ENCODE results near the gene PFKFB4. TPM values are rescaled to one million over a fixed set of nuclear protein-coding genes. Genes with fewer than 3 reads are reported as not detected.

PFKFB4 gene
- total RNA-seq, 4 donors from 2014 or later, result 1.6 to 8.8 (median 2.5) TPM

GRCh38 chr3:48521635-48522034 is 35.0 kb downstream of the PFKFB4 start:
- no peak for TF ChIP-seq CTCF (IDR thresholded peaks at IDR 0.05; ENCODE audit: low read depth)

GRCh38 chr3:48519277-48519643 is 37.3 kb downstream of the PFKFB4 start:
- no peak for TF ChIP-seq CTCF (IDR thresholded peaks at IDR 0.05; ENCODE audit: low read depth)

GRCh38 chr3:48518638-48519276 is 37.8 kb downstream of the PFKFB4 start:
- TF ChIP-seq CTCF (IDR thresholded peaks at IDR 0.05; ENCODE audit: low read depth), result no peak

GRCh38 chr3:48518069-48518468 is 38.5 kb downstream of the PFKFB4 start:
- no peak for TF ChIP-seq CTCF (IDR thresholded peaks at IDR 0.05; ENCODE audit: low read depth)

- TF ChIP-seq CTCF (IDR thresholded peaks at IDR 0.05; ENCODE audit: low read depth), result no peak
Observed at GRCh38 chr3:48516571-48516970, 40.0 kb downstream of the PFKFB4 start.

- TF ChIP-seq CTCF (IDR thresholded peaks at IDR 0.05; ENCODE audit: low read depth), result no peak
Observed at GRCh38 chr3:48514431-48515227, 42.0 kb downstream of the PFKFB4 start.

GRCh38 chr3:48511551-48511950 is 45.1 kb downstream of the PFKFB4 start:
- TF ChIP-seq CTCF (IDR thresholded peaks at IDR 0.05; ENCODE audit: low read depth), result no peak
